Epithelial cell of proximal tubule (primary cell): ENCODE data around the gene C2CD2. TPM values are rescaled to one million over a fixed set of nuclear protein-coding genes. Genes with fewer than 3 reads are reported as not detected.

Experiments
- DNase-seq: peaks from one replicate; pipeline ENCODE4 v3.0.0-alpha.2; 2011; ENCODE audit warnings: low read depth
- H3K4me3 ChIP-seq: 2 replicates; pipeline ENCODE4 v1.5.1; 2011; ENCODE audit warnings: low read depth, mild to moderate bottlenecking, low read length
- total RNA-seq: library from RNA; depleted of rRNA; stranded (reverse); fragments of >200 nt; gene quantifications from 2 replicates; pipeline ENCODE4 v1.2.3, GENCODE V29; 2015
- TF ChIP-seq, protein P1 (sequence below): conservative IDR thresholded peaks from 2 replicates; pipeline ENCODE4 v1.5.1; 2012; ENCODE audit warnings: low read depth, mild to moderate bottlenecking, low read length

The C2CD2 gene
- total RNA-seq, 1 donor from 2014 or later = 7.1 TPM

DNA sequence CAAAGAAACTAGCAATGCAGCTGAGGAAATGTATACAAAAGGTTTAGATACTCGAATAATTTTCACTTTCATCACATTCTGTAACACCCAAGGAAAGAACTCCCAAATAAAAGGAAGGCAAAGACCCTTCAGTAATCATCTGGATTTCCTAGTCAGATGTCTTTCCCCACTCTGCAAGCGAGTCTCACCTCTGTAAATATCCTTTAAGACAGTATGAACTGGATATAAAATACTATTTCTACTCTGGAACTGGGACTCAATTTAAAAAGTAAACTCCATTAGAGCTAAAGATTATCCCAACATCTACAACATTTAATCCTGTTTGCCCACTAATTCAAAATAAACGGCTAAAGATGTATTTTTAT is 27.0 kb downstream of the C2CD2 start:
- TF ChIP-seq, protein P1, sequence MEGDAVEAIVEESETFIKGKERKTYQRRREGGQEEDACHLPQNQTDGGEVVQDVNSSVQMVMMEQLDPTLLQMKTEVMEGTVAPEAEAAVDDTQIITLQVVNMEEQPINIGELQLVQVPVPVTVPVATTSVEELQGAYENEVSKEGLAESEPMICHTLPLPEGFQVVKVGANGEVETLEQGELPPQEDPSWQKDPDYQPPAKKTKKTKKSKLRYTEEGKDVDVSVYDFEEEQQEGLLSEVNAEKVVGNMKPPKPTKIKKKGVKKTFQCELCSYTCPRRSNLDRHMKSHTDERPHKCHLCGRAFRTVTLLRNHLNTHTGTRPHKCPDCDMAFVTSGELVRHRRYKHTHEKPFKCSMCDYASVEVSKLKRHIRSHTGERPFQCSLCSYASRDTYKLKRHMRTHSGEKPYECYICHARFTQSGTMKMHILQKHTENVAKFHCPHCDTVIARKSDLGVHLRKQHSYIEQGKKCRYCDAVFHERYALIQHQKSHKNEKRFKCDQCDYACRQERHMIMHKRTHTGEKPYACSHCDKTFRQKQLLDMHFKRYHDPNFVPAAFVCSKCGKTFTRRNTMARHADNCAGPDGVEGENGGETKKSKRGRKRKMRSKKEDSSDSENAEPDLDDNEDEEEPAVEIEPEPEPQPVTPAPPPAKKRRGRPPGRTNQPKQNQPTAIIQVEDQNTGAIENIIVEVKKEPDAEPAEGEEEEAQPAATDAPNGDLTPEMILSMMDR = no peak
- peak overlapping the region; percentile 57 for H3K4me3 ChIP-seq
- no peak for DNase-seq

DNA sequence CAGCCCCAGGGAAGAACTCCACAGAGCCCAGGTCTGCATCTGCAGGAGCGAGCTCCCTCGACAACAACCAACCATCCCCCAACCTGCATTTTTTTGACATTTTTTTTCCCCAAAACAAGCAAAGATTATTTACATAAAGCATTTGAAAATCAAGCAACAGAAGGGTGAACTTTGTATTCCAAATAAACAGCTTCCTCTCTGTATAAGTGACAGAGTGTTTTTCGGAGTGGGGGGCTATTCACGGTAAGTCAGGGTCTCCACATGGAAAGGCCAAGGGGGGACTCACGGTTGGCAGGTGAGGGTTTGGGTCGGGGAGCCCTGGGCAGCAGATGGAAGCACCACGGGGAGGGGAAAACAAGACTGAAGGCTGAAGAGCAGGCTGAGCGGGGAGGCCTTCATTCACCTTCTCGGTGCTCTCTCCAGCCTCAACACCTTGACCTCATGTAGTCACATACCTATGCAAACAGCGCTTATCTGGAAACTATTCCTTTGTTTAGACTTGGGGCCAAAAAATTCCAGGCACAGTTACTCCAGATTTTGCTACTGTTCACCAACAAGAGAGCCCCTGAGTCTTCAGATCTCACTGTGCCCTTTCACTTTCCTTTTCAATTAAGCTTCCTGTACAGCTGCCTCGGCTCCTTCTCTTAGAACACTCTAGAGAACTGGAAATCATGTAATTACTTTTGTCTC is 27.6 kb downstream of the C2CD2 start:
- peak; percentile 41 for DNase-seq
- TF ChIP-seq, protein P1 = no peak
- peak overlapping the region; percentile 57 for H3K4me3 ChIP-seq

DNA sequence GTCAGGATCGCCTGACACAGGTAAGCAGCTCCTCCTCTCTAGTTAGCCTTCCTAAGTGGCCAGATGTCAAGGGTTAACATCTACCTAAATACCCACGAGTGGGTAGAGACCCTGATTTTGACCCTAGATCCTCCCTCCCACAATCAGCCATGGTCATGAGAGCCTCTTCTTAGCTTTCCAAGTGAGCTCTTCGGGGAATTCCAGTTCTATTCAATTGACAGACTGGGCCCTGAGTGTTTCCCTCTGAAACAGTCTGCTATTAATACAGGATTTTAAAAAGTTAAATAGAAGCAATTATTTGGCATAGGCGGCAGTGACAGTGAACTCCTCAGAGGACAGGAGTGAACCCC is 28.1 kb downstream of the C2CD2 start:
- TF ChIP-seq, protein P1 = no peak
- peak overlapping the region; percentile 57 for H3K4me3 ChIP-seq
- DNase-seq = no peak

DNA sequence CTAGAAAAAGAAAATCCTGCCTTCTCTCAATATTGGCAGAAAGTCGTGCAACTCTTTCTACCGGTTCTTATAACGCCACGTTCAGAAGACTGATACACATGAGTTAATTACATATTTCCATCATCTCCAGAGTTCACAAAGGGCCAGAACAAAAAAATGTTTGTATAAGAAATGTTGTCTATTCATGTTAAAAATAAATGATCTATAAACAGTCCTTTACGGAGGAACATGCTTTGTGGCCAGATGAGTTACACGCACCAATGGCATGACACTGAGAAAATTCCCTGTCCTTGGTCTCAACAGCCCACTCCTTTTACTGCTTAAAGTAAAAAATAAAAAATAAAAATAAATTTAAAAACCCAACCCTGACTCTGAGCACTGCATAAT is 29.5 kb downstream of the C2CD2 start:
- TF ChIP-seq, protein P1 = no peak
- no peak for DNase-seq
- no peak overlapping the region for H3K4me3 ChIP-seq

DNA sequence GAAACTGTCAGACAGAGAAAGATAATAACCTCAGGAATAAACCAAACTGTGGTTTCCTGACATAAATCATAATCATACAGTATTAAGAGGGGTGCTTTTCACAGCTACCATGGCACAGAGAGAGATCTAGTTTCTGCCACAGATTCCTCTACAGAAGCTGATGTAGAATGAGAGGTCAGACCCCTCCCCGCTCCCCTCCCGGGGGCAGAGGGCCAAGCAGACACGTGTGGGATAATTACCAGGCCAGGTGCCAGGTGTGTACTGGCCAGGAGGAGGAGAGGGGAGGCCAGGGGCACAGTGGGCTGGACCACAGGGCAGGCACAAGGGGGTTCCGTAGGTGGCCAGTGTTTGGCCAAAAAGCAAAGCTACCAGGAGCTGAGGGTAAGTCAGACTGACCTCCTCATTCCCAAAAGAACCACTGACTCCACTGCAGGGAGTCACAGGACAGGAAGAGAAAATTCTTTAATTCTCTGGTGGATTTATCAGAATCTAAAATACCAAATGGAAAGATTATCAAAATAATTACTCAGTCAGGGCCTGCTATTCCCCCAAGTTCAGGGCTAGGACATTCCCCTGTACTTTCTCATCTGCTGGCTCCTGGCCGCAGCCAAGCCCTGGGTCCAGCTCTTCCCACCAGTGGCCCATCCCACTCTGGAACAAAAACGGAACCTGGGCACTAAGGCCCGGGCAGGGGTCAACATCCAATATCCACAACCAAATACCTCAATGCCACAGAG is 30.0 kb downstream of the C2CD2 start:
- TF ChIP-seq, protein P1 = no peak
- no peak for DNase-seq
- H3K4me3 ChIP-seq = no peak overlapping the region

DNA sequence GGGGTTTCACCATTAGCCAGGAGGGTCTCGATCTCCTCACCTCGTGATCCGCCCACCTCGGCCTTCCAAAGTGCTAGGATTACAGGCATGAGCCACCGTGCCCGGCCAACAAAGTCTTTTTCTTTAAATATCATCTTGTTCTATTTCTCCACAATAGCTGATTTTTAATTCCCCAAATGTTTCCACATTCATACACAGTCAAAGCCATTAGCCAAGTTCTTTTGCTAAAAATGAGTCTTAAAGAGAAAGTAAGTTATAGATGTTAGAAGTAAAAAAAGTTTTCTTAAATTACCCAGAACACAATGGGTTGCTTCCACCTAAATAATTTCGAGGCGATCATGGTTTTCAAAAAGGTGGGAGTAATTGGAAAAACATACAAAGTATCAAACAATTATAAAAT is 30.6 kb downstream of the C2CD2 start:
- TF ChIP-seq, protein P1 = no peak
- H3K4me3 ChIP-seq = no peak overlapping the region
- no peak for DNase-seq

DNA sequence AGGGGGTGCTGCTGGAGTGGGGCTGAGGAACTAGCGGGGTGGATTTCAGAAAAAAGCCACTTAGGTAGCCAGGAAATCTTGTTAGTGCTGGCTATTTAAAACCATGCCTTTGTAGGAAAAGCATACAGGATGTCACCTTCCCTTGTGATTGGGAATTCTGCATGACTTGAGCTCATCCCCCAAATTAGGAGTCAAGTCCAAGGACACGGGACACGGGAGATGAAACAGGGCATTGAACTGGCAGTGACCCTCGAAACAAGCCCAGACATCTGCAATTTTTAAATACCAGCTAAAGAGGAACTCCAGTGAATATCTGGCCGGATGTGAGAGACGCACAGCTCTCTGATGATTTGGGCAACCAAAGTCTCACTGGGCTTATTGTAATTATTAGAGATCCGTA is 32.8 kb downstream of the C2CD2 start:
- H3K4me3 ChIP-seq = no peak overlapping the region
- TF ChIP-seq, protein P1 = no peak
- no peak for DNase-seq
